A673 (cell line): ENCODE measurements around the gene ZBTB12.

ENCODE experiments used
- EZH2 ChIP-seq: fragments of 200-600 bp; sonication (generic); IDR thresholded peaks from 2 replicates; pipeline ENCODE4 v1.6.1; 2017; ENCODE audit warnings: borderline replicate concordance, low read depth, mild to moderate bottlenecking, mixed read lengths, antibody characterized with exemption, low read length; ENCODE audit not compliant: poor library complexity, severe bottlenecking
- TF ChIP-seq, protein P1 (sequence below): fragments of 300-800, 200-600 bp; sonication (generic); conservative IDR thresholded peaks from 2 replicates; pipeline ENCODE4 v1.5.1; 2017; ENCODE audit warnings: low read depth, mild to moderate bottlenecking, antibody characterized with exemption, low read length, moderate library complexity, mixed read lengths

DNA sequence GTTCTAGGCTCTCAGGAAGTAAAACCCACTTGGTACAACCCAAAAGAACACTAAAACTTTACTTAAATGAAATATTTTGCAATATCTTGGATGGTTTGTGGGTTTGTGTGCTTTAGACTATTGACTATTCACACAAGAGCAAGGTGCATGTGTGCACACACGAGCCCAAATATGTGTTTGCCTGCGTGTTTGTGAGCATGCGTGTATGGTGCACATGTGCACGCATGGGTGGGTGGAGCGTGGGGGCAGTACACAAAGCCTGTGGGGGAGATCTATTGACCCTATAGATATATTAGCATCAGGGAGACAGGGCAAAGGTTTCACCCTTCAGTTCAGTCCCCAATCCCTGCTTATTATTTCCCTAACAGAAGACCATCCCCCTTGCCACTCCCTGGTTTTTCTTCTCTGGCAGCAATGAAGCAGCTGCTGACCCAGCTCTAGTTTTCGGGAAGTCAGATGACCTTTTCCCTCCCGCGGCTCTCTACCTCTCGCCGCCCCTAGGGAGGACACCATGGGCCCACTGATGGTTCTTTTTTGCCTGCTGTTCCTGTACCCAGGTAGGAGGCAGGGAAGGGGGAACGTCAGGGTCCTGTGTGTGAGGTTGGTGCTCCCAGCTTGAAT lies 25.5 kb upstream of the ZBTB12 start, which contains the start of gene C2:
- TF ChIP-seq, protein P1, sequence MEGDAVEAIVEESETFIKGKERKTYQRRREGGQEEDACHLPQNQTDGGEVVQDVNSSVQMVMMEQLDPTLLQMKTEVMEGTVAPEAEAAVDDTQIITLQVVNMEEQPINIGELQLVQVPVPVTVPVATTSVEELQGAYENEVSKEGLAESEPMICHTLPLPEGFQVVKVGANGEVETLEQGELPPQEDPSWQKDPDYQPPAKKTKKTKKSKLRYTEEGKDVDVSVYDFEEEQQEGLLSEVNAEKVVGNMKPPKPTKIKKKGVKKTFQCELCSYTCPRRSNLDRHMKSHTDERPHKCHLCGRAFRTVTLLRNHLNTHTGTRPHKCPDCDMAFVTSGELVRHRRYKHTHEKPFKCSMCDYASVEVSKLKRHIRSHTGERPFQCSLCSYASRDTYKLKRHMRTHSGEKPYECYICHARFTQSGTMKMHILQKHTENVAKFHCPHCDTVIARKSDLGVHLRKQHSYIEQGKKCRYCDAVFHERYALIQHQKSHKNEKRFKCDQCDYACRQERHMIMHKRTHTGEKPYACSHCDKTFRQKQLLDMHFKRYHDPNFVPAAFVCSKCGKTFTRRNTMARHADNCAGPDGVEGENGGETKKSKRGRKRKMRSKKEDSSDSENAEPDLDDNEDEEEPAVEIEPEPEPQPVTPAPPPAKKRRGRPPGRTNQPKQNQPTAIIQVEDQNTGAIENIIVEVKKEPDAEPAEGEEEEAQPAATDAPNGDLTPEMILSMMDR: no peak
- no peak for TF ChIP-seq EZH2
